Measurements from ENCODE around the gene FGF2.

GRCh38 chr4:122873146-122873545 is 46.5 kb downstream of the FGF2 start:
- TF ChIP-seq, protein P1, sequence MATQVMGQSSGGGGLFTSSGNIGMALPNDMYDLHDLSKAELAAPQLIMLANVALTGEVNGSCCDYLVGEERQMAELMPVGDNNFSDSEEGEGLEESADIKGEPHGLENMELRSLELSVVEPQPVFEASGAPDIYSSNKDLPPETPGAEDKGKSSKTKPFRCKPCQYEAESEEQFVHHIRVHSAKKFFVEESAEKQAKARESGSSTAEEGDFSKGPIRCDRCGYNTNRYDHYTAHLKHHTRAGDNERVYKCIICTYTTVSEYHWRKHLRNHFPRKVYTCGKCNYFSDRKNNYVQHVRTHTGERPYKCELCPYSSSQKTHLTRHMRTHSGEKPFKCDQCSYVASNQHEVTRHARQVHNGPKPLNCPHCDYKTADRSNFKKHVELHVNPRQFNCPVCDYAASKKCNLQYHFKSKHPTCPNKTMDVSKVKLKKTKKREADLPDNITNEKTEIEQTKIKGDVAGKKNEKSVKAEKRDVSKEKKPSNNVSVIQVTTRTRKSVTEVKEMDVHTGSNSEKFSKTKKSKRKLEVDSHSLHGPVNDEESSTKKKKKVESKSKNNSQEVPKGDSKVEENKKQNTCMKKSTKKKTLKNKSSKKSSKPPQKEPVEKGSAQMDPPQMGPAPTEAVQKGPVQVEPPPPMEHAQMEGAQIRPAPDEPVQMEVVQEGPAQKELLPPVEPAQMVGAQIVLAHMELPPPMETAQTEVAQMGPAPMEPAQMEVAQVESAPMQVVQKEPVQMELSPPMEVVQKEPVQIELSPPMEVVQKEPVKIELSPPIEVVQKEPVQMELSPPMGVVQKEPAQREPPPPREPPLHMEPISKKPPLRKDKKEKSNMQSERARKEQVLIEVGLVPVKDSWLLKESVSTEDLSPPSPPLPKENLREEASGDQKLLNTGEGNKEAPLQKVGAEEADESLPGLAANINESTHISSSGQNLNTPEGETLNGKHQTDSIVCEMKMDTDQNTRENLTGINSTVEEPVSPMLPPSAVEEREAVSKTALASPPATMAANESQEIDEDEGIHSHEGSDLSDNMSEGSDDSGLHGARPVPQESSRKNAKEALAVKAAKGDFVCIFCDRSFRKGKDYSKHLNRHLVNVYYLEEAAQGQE (IDR thresholded peaks at IDR 0.05; ENCODE audit: insufficient read depth in 1 of 2, low read depth in 2 of 2, low read length in 2 of 2) = no peak
- TF ChIP-seq TAF1 (IDR thresholded peaks at IDR 0.05; ENCODE audit: borderline replicate concordance, insufficient read depth, low read length) (no peak), POLR2AphosphoS5 (IDR thresholded peaks at IDR 0.05; ENCODE audit: low read depth, low read length) (no peak)

Measured in PFSK-1 (cell line).